Fibroblast of pulmonary artery (primary cell): ENCODE results near the gene IFT57.

Source experiments
- DNase-seq: peaks from one replicate; pipeline ENCODE4 v3.0.0-alpha.2; 2010; ENCODE audit warnings: low read depth
- H3K4me3 ChIP-seq: replicated peaks from 2 replicates; pipeline ENCODE4 v1.5.1; 2011; ENCODE audit warnings: low read depth, mild to moderate bottlenecking, control low read depth, low read length, moderate library complexity
- TF ChIP-seq, protein P1 (sequence below): IDR thresholded peaks from 2 replicates; pipeline ENCODE4 v1.5.1; 2011; ENCODE audit warnings: mild to moderate bottlenecking, control low read depth, low read length, inconsistent platforms; ENCODE audit errors: missing control alignments

Gene IFT57

DNA sequence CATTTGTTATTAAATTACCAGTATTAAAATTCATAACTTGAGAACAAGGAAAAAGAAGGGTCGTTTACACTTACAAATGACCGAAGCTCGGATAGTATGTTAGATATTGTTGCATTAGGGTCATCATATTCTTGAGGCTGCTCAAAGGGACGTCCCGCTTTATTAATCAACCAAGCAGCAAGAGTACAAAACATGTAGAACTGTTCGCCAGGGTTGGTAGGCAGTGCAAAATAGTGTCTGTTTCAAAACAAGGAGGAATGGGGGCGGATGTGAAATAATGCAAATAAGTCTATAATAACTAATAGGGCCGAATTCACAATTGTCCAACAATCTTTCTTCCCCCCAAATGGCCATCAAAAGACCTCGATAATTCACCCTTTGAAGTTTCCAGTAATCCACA, 2.9 kb downstream of the IFT57 start:
- TF ChIP-seq, protein P1, sequence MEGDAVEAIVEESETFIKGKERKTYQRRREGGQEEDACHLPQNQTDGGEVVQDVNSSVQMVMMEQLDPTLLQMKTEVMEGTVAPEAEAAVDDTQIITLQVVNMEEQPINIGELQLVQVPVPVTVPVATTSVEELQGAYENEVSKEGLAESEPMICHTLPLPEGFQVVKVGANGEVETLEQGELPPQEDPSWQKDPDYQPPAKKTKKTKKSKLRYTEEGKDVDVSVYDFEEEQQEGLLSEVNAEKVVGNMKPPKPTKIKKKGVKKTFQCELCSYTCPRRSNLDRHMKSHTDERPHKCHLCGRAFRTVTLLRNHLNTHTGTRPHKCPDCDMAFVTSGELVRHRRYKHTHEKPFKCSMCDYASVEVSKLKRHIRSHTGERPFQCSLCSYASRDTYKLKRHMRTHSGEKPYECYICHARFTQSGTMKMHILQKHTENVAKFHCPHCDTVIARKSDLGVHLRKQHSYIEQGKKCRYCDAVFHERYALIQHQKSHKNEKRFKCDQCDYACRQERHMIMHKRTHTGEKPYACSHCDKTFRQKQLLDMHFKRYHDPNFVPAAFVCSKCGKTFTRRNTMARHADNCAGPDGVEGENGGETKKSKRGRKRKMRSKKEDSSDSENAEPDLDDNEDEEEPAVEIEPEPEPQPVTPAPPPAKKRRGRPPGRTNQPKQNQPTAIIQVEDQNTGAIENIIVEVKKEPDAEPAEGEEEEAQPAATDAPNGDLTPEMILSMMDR = no peak
- DNase-seq = no peak
- H3K4me3 ChIP-seq = no peak overlapping the region

DNA sequence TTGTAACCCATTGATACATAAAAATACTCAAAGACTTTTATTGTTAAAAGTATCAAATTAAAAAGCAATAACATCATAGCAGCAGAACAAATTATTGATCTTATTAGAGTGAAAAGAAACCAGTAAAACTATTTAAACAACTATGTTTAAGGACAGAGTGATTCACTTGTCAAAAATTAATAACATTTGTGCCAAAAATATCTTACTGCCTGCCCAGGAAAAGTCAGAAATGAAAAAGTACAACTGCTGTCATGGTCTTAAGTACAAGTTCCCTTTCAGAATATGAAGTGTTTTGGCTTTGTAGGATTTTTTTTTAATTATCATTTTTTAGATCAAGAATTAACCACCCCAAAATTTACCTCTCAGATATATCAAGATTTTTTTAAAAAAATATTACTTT, 3.4 kb downstream of the IFT57 start:
- DNase-seq = peak; percentile 64
- H3K4me3 ChIP-seq = no peak overlapping the region
- TF ChIP-seq, protein P1 = no peak

DNA sequence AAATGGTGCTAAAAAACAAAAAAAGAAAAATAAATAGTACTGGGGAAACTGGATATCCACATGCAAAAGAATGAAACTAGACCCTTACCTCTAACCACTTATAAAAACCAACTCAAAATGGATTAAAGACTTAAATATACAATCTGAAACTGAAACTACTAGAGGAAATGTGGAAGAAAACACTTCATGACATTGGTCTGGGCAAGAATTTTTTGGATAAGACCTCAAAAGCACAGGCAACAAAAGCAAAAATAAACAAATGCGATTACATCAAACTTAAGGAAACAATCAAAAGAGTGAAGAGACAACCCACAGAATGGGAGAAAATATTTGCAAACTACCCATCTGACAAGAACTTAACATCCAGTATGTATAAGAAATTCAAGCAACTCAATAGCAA, 6.4 kb downstream of the IFT57 start:
- H3K4me3 ChIP-seq = no peak overlapping the region
- TF ChIP-seq, protein P1 = no peak
- DNase-seq = no peak

DNA sequence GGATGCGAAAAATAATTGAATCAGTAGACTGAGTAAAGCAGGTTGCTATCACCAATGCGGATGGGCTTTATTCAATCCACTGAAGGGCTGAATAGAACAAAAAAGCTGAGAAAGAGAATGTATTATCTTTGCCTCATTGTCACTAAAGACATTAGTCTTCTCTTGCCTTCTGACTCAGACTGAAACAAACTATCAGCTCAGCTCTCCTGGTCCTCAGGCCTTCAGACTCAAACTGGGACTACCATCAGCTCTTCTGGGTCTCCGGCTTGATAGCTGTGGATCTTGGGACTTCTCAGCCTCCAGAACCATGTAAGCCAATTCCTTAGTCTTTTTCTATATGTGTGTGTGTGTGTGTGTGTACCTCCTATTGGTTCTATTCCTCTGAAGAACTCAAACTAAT, 12.6 kb downstream of the IFT57 start:
- DNase-seq = no peak
- no peak overlapping the region for H3K4me3 ChIP-seq
- TF ChIP-seq, protein P1 = no peak

DNA sequence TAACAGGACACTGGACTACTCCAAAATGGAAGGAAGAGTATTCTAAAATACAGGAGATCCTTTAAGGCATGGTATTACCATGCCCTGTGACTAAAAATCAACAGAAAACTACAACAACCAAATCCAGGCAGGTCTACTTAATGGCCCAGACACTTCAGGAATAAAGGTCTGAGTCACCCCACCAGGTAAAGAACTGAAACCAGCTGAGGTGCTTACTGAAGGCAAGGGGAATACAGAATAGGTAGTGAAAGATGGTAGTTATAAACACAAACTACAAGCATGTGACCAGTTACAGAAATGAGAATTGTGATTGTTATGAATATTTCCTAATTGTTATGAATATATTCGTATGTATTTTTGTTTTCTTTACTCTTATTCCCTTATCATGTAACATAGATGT, 13.4 kb downstream of the IFT57 start:
- DNase-seq = no peak
- H3K4me3 ChIP-seq = no peak overlapping the region
- TF ChIP-seq, protein P1 = no peak

DNA sequence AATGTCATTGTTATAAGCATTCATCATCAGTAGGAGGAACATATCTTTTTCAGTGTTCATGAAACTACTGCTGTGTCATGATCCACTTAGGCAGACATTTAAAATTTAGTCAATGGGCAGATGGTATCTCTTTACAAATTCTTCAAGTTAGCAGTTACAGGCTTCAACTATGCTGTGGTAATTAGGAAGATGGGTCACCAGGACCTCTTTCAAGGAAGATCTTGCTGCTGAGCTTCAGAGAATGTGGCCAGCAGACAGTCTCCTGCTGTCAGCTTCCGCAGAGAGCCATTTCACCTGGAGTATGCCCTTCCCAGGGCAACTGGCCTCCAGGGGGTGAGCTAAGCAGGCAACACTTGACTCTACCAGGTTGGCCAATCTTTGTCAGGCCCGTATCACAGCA, 19.4 kb downstream of the IFT57 start:
- DNase-seq = no peak
- TF ChIP-seq, protein P1 = peak; percentile 6
- H3K4me3 ChIP-seq = no peak overlapping the region

DNA sequence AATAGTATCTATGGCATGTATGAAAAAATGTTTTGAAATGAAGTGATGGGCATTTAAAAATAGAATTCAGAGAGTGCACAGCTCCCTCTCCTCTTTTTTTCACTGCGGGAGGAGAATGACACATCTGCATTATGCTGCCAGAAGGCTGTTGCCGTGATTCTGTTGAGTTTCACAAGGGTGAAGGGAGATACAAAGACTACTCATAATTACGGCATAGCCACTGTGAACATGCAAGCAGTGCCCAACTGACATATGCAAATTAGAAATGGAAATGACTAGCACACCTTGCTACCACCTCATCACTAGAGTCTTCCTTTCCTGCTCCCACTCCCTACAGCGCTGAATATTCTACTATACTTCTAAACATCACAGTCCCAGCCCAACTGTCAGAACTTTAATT, 20.1 kb downstream of the IFT57 start:
- DNase-seq = peak; percentile 60
- TF ChIP-seq, protein P1 = no peak
- no peak overlapping the region for H3K4me3 ChIP-seq
